Pancreas (tissue), 10 donors: Measurements from ENCODE around the gene RNASE8. TPM values are rescaled to one million over a fixed set of nuclear protein-coding genes. Genes with fewer than 3 reads are reported as not detected.
A peak's percentile ranks its signal among the peaks of the same experiment; 100 is the strongest.

Experiments
- ATAC-seq, 4 donors: fragments of 200-7000 bp; cut with Tn5 transposase; one replicate each; pipeline versions ENCODE4 v1.8.0 to v1.9.1; 2020; ENCODE audit warnings: mild to moderate bottlenecking in 4 of 4, moderate library complexity in 4 of 4
- DNase-seq, 6 donors: peaks; one replicate each; pipeline ENCODE4 v3.0.0-alpha.2; 2020
- FAIRE-seq: peaks from 2 replicates; lab custom pipeline; 2012; peaks lifted over from hg19 to GRCh38; lab: Jason Lieb, UNC
- H3K27ac ChIP-seq, 4 donors: fragments of 200-600 bp; sonication (generic); 1 replicate in 3 of 4; 2 replicates in 1 of 4; pipeline versions ENCODE4 v1.5.0 to v1.8.0; 2020
- H3K27me3 ChIP-seq, 4 donors: fragments of 200-600 bp; one replicate each; pipeline ENCODE4 v1.8.0; 2021
- H3K36me3 ChIP-seq, 3 donors: fragments of 200-600 bp; sonication (generic) in 1 of 3; one replicate each; pipeline versions ENCODE4 v1.5.0 to v1.8.0; 2020 to 2021
- H3K4me1 ChIP-seq, 3 donors: fragments of 200-600 bp; one replicate each; pipeline ENCODE4 v1.8.0; 2021
- H3K4me3 ChIP-seq, 4 donors: fragments of 200-600 bp; sonication (generic) in 2 of 4; one replicate each; pipeline versions ENCODE4 v1.5.0 to v1.8.0; 2020 to 2021
- H3K9me3 ChIP-seq, 4 donors: fragments of 200-600 bp; one replicate each; pipeline ENCODE4 v1.8.0; 2021
- CTCF ChIP-seq, 4 donors: fragments of 200-600 bp; sonication (generic) in 3 of 4; IDR thresholded peaks; one replicate each; pipeline versions ENCODE4 v1.5.0 to v1.8.0; 2021; ENCODE audit warnings: antibody characterized with exemption in 4 of 4
- WGBS, 2 donors: extraction: QIAGEN DNeasy Blood & Tissue Kit; methylation state at CpG; one replicate each; pipeline ENCODE4 v1.1.7; 2013; 5-methylcytosine and 5-hydroxymethylcytosine counted together
- intact Hi-C, 3 donors: fragments of 100-400 bp; cut with DNase I; formaldehyde crosslinking; loops; one replicate each; pipeline versions ENCODE4 v1.11.1 to v1.14.2; 2022
- polyA plus RNA-seq, 2 donors: library from polyadenylated mRNA; stranded (reverse); fragments of 200-250 nt; gene quantifications; one replicate each; pipeline ENCODE4 v1.2.3, GENCODE V29; 2013
- total RNA-seq, 6 donors: library from RNA; stranded (reverse); fragmentation: NEBNext Ultra II Directional in 4 of 6; extraction: Animal tissue kit (Norgen Biotek cat#: 25700) in 4 of 6; gene quantifications; one replicate each; pipeline versions ENCODE4 v1.2.1 to v1.2.4, GENCODE V29; 2021 to 2023
- donor health status: healthy with polysubstance abuse.
- donor health status: DM: no; HTN: no; CAD: no; lungs with moderate emphysema.
- donor health status: DM: no; HTN: no; CAD: no.
- donor health status: control.
- donor health status: control.
- donor health status: Bipolar disorder and iron deficiency.
- donor health status: DM: yes; HTN: yes; CAD: no.
- donor health status: DM: no; HTN: no; CAD: no.
- donor health status: DM: no; HTN: no; CAD: no.
- donor health status: DM: yes; HTN: yes; CAD: no.

RNASE8 gene
- total and polyA plus RNA-seq, 8 donors, result not detected

- no peaks in the 10 kb centered on the region for H3K36me3 ChIP-seq
- TF ChIP-seq CTCF (IDR thresholded peaks at IDR 0.05), result no peak
- intact Hi-C loops, result no loop called here
- no peak for FAIRE-seq
- no peaks in the 10 kb centered on the region for H3K9me3 ChIP-seq
- peak overlapping the region; percentile 9 to 61 (median 54) for H3K27ac ChIP-seq
- no peak overlapping the region for H3K4me3 ChIP-seq
- peak; percentile 3 to 9 (median 7) for ATAC-seq
- H3K4me1 ChIP-seq, result peaks cover 14 to 48% (median 29%) of the 10 kb centered on the region in 3 donors
- H3K27me3 ChIP-seq, result no peaks in the 10 kb centered on the region
- 16 to 30% methylated on average over 2 of the region's 2 CpGs for WGBS, 2 donors
- peak in 1 of 6 donors; percentile 43 for DNase-seq
These were observed 14.1 kb upstream of the RNASE8 start for GRCh38 chr14:21043387-21043973.

GRCh38 chr14:21043974-21044618, 13.5 kb upstream of the RNASE8 start:
- WGBS, 2 donors, result 31% methylated on average over 6 of the region's 6 CpGs
- no peak for TF ChIP-seq CTCF (IDR thresholded peaks at IDR 0.05)
- no peak for FAIRE-seq
- intact Hi-C loops, result no loop called here
- H3K4me1 ChIP-seq, result peaks cover 10 to 55% (median 29%) of the 10 kb centered on the region in 3 donors
- no peak overlapping the region for H3K4me3 ChIP-seq
- H3K27me3 ChIP-seq, result no peaks in the 10 kb centered on the region
- H3K36me3 ChIP-seq, result no peaks in the 10 kb centered on the region
- ATAC-seq, result peak in 3 of 4 donors; percentile 2 to 30 (median 29)
- H3K9me3 ChIP-seq, result no peaks in the 10 kb centered on the region
- peak in 1 of 6 donors; percentile 56 for DNase-seq
- peak overlapping the region; percentile 9 to 61 (median 54) for H3K27ac ChIP-seq

- TF ChIP-seq CTCF (IDR thresholded peaks at IDR 0.05), result no peak
- 53 to 54% methylated on average over 2 of the region's 2 CpGs for WGBS, 2 donors
- Histone ChIP-seq H3K4me1 (peaks cover 10 to 53% (median 19%) of the 10 kb centered on the region in 3 donors), H3K27ac (peak overlapping the region; percentile 23 to 47 (median 32)), H3K27me3 (no peaks in the 10 kb centered on the region), H3K36me3 (no peaks in the 10 kb centered on the region), H3K9me3 (no peaks in the 10 kb centered on the region), H3K4me3 (no peak overlapping the region)
- DNase-seq (no peak), ATAC-seq (no peak), FAIRE-seq (no peak)
- intact Hi-C loops, result no loop called here
These were observed 10.2 kb upstream of the RNASE8 start for GRCh38 chr14:21047378-21047781.

- Histone ChIP-seq H3K4me3 (no peak overlapping the region), H3K9me3 (no peaks in the 10 kb centered on the region), H3K4me1 (peaks cover 1 to 51% (median 15%) of the 10 kb centered on the region in 3 donors), H3K27me3 (no peaks in the 10 kb centered on the region), H3K36me3 (no peaks in the 10 kb centered on the region), H3K27ac (peak overlapping the region in 2 of 4 donors; percentile 30 to 47)
- no peak for DNase-seq
- intact Hi-C loops, result no loop called here
- no peak for FAIRE-seq
- no peak for TF ChIP-seq CTCF (IDR thresholded peaks at IDR 0.05)
- WGBS, 2 donors, result 16 to 20% methylated on average over 2 of the region's 2 CpGs
- peak in 3 of 4 donors; percentile 57 to 73 (median 67) for ATAC-seq
These were observed 9.0 kb upstream of the RNASE8 start for GRCh38 chr14:21048638-21049037.

GRCh38 chr14:21049271-21049673, 8.3 kb upstream of the RNASE8 start:
- H3K4me3 ChIP-seq, result no peak overlapping the region
- H3K4me1 ChIP-seq, result peaks cover 0 to 51% (median 14%) of the 10 kb centered on the region in 3 donors
- H3K27me3 ChIP-seq, result no peaks in the 10 kb centered on the region
- no peak for TF ChIP-seq CTCF (IDR thresholded peaks at IDR 0.05)
- no peak overlapping the region for H3K27ac ChIP-seq
- 78 to 79% methylated on average over 3 of the region's 3 CpGs for WGBS, 2 donors
- H3K36me3 ChIP-seq, result no peaks in the 10 kb centered on the region
- DNase-seq (no peak), ATAC-seq (no peak), FAIRE-seq (no peak)
- intact Hi-C loops, result no loop called here
- H3K9me3 ChIP-seq, result no peaks in the 10 kb centered on the region
